CD4-positive, alpha-beta T cell (primary cell): Measurements from ENCODE around the gene IFITM10. TPM values are rescaled to one million over a fixed set of nuclear protein-coding genes. Genes with fewer than 3 reads are reported as not detected.

ENCODE experiments used
- ATAC-seq: fragments of 200-7000 bp; cut with Tn5 transposase; one replicate; pipeline ENCODE4 v1.10.0; 2022; ENCODE audit warnings: mild to moderate bottlenecking; ENCODE audit not compliant: poor library complexity
- CTCF ChIA-PET: fragments of 350-600 bp; sonication (Branson Sonifier 250); formaldehyde crosslinking; loops from one replicate; lab custom pipeline; 2021; ENCODE audit warnings: antibody characterized with exemption, inconsistent platforms; lab: Charles Lee
- POLR2A ChIA-PET: fragments of 350-600 bp; sonication (Branson Sonifier 250); formaldehyde crosslinking; loops from one replicate; lab custom pipeline; 2021; ENCODE audit warnings: antibody characterized with exemption, inconsistent platforms; lab: Charles Lee
- DNase-seq, 14 experiments: peaks; one replicate each; pipeline ENCODE4 v3.0.0-alpha.2; 2013 to 2020; ENCODE audit warnings: mixed read lengths in 2 of 14
- H3K27ac ChIP-seq, 2 donors: one replicate each; pipeline versions ENCODE4 v1.5.1 to v1.7.0; 2013; ENCODE audit warnings: low read length in 2 of 2, low read depth in 1 of 2, mild to moderate bottlenecking in 1 of 2
- H3K27me3 ChIP-seq, 2 experiments: 1 replicate in 1 of 2; 2 replicates in 1 of 2; pipeline versions ENCODE4 v1.6.1 to v1.7.0; 2013; ENCODE audit warnings: low read length in 2 of 2, control low read depth in 1 of 2, mild to moderate bottlenecking in 1 of 2, moderate library complexity in 1 of 2; ENCODE audit not compliant: insufficient read depth in 2 of 2, control insufficient read depth in 1 of 2
- H3K36me3 ChIP-seq: one replicate; pipeline ENCODE4 v1.6.1; 2013; ENCODE audit warnings: low read length, control low read depth; ENCODE audit not compliant: insufficient read depth
- H3K4me1 ChIP-seq: one replicate; pipeline ENCODE4 v1.6.1; 2013; ENCODE audit warnings: low read length, control low read depth; ENCODE audit not compliant: insufficient read depth
- H3K4me3 ChIP-seq: one replicate; pipeline ENCODE4 v1.5.1; 2013; ENCODE audit warnings: mild to moderate bottlenecking, low read length, moderate library complexity
- H3K9me3 ChIP-seq, 2 experiments: 1 replicate in 1 of 2; 2 replicates in 1 of 2; pipeline versions ENCODE4 v1.6.1 to v1.7.0; 2013; ENCODE audit warnings: low read length in 2 of 2, mild to moderate bottlenecking in 2 of 2, control low read depth in 1 of 2, moderate library complexity in 1 of 2; ENCODE audit not compliant: control insufficient read depth in 1 of 2, insufficient read depth in 1 of 2
- H3K27ac Mint-ChIP-seq: one replicate; pipeline ENCODE4 v1.8.0; 2020; ENCODE audit warnings: mixed read lengths
- H3K27me3 Mint-ChIP-seq: one replicate; pipeline ENCODE4 v1.8.0; 2021; ENCODE audit warnings: mixed read lengths
- H3K36me3 Mint-ChIP-seq: one replicate; pipeline ENCODE4 v1.8.0; 2021; ENCODE audit warnings: low read depth, mixed read lengths
- H3K4me1 Mint-ChIP-seq: one replicate; pipeline ENCODE4 v1.8.0; 2021; ENCODE audit warnings: low read depth, mixed read lengths
- H3K4me3 Mint-ChIP-seq: one replicate; pipeline ENCODE4 v1.8.0; 2020; ENCODE audit warnings: mild to moderate bottlenecking, mixed read lengths
- H3K9me3 Mint-ChIP-seq: one replicate; pipeline ENCODE4 v1.8.0; 2020; ENCODE audit warnings: mixed read lengths
- CTCF ChIP-seq: fragments of 200-600 bp; IDR thresholded peaks from one replicate; pipeline ENCODE4 v1.8.0; 2022; ENCODE audit warnings: antibody characterized with exemption, mild to moderate bottlenecking
- intact Hi-C, 2 experiments: fragments of 100-400 bp; cut with DNase I in 1 of 2; cut with micrococcal nuclease in 1 of 2; formaldehyde crosslinking; loops; one replicate each; pipeline versions ENCODE4 v1.15.1 to v1.9.0; 2023 to 2025; cut with DNase I, micrococcal nuclease
- total RNA-seq, 174 experiments: library from RNA in 2 of 174; stranded (reverse) in 2 of 174; gene quantifications; one replicate each; pipeline ENCODE4 v1.2.3 and lab custom pipeline; 2021 to 2026

The IFITM10 gene
- total RNA-seq, 2 experiments from 2014 or later, result 1.7 TPM

- TF ChIP-seq CTCF, result no peak
- Mint-ChIP-seq H3K9me3 (no peaks in the 10 kb centered on the region), H3K36me3 (peaks cover 54% of the 10 kb centered on the region), H3K4me3 (peak overlapping the region; percentile 80), H3K27ac (peak overlapping the region; percentile 90), H3K27me3 (no peaks in the 10 kb centered on the region), H3K4me1 (peaks cover 57% of the 10 kb centered on the region)
- peaks cover 0 to 4% of the 10 kb centered on the region in 2 experiments for H3K9me3 ChIP-seq
- POLR2A ChIA-PET, result interaction anchor here (0.6 to 1.4 kb wide), 3 partner anchors 37 to 95 kb away, joined by 3 to 7 read pairs (median 5); no protein-coding TSS in a partner anchor
- H3K4me3 ChIP-seq, result no peak overlapping the region
- peak overlapping the region in 1 of 2 donors; percentile 41 for H3K27ac ChIP-seq
- CTCF ChIA-PET, result interaction anchor here (0.9 kb wide), 1 partner anchor 127 kb away, joined by 4 read pairs; no protein-coding TSS in a partner anchor
- H3K36me3 ChIP-seq, result peaks cover 58% of the 10 kb centered on the region
- peak in 6 of 14 experiments; percentile 21 to 53 (median 24) for DNase-seq
- peaks cover 0 to 3% of the 10 kb centered on the region in 2 experiments for H3K27me3 ChIP-seq
- peaks cover 76% of the 10 kb centered on the region for H3K4me1 ChIP-seq
- ATAC-seq, result peak; percentile 35
- intact Hi-C loops, result no loop called here
Observed at GRCh38 chr11:1755692-1756561, 5.5 kb upstream of the IFITM10 start.

GRCh38 chr11:1755344-1755691, 4.9 kb upstream of the IFITM10 start:
- Histone ChIP-seq H3K27ac (no peak overlapping the region), H3K4me1 (peaks cover 75% of the 10 kb centered on the region), H3K36me3 (peaks cover 52% of the 10 kb centered on the region), H3K4me3 (no peak overlapping the region), H3K9me3 (peaks cover 0 to 5% of the 10 kb centered on the region in 2 experiments), H3K27me3 (peaks cover 3 to 9% of the 10 kb centered on the region in 2 experiments)
- POLR2A ChIA-PET, result interaction anchor here (0.6 to 1.4 kb wide), 2 partner anchors 38 to 54 kb away, joined by 3 to 7 read pairs; no protein-coding TSS in a partner anchor
- no peak for TF ChIP-seq CTCF
- ATAC-seq, result no peak
- no peak for DNase-seq
- Mint-ChIP-seq H3K27ac (peak overlapping the region; percentile 90), H3K27me3 (peaks cover 4% of the 10 kb centered on the region), H3K4me3 (peak overlapping the region; percentile 80), H3K36me3 (peaks cover 54% of the 10 kb centered on the region), H3K4me1 (peaks cover 61% of the 10 kb centered on the region), H3K9me3 (no peaks in the 10 kb centered on the region)
- intact Hi-C loops, result no loop called here
- CTCF ChIA-PET, result no interaction called here

- peaks cover 0 to 5% of the 10 kb centered on the region in 2 experiments for H3K9me3 ChIP-seq
- peaks cover 74% of the 10 kb centered on the region for H3K4me1 ChIP-seq
- CTCF ChIA-PET, result no interaction called here
- DNase-seq (no peak), ATAC-seq (no peak)
- peaks cover 54% of the 10 kb centered on the region for H3K36me3 Mint-ChIP-seq
- H3K9me3 Mint-ChIP-seq, result no peaks in the 10 kb centered on the region
- POLR2A ChIA-PET, result interaction anchor here (1.4 kb wide), 1 partner anchor 53 kb away, joined by 7 read pairs; no protein-coding TSS in a partner anchor
- no peak overlapping the region for H3K27ac ChIP-seq
- peaks cover 10 to 15% of the 10 kb centered on the region in 2 experiments for H3K27me3 ChIP-seq
- peaks cover 62% of the 10 kb centered on the region for H3K4me1 Mint-ChIP-seq
- TF ChIP-seq CTCF, result no peak
- peak overlapping the region; percentile 15 for H3K4me3 Mint-ChIP-seq
- intact Hi-C loops, result no loop called here
- H3K4me3 ChIP-seq, result no peak overlapping the region
- H3K27me3 Mint-ChIP-seq, result peaks cover 11% of the 10 kb centered on the region
- peaks cover 45% of the 10 kb centered on the region for H3K36me3 ChIP-seq
- peak overlapping the region; percentile 90 for H3K27ac Mint-ChIP-seq
Observed at GRCh38 chr11:1754376-1755150, 4.2 kb upstream of the IFITM10 start.
